HG03460 (cell line): ENCODE data around the gene NMB.
"Not testable (repeated sequence)": the region's sequence is repeated elsewhere in the genome, so short reads cannot be mapped to it uniquely, and the experiment has no call there.

Experiments used
- ATAC-seq: cut with Tn5 transposase; IDR thresholded peaks from one replicate; pipeline ENCODE4 v1.9.1; 2021; ENCODE audit not compliant: unreplicated experiment

The NMB gene

GRCh38 chr15:84656972-84657371, 1.0 kb downstream of the NMB start:
- ATAC-seq: no peak

- ATAC-seq: peak; percentile 42
Observed at GRCh38 chr15:84654689-84655453, 3.1 kb downstream of the NMB start.

DNA sequence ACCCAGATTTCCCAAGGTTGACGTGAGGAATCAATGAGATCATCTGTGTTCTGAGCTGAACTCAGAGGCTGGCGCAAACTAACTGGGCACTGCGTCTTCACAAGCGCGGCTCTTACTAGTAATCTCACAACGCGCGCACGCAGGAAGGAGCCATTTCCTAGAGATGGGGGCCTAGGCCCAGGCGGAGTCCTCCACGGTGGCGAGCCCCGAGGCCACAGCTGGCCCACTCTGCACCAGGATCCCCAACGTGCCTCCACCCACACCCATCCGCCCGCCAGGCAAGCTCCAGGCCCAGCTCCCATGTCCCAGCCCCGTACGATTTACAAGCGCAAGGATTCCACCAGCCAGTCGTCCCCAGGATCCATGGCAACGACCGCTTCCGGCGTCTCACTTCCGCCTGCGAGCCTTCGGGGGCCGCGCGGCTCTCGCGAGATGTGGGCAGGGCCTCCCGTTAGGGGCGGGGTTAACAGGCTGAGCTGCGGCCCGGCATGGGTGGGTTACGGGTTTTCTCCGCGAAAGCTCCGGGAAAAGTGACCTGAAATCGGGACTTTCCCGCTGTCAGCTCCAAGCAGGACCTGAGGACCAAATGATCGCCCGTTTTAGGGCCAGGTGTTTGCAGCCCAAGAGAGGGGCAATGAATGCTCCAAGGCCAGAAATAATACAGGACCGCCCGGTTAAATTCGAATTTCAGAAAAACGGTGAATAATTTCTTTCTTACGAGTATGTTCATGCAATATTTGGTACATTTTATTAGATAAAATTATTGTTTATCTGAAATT, 3.9 kb downstream of the NMB start, which contains the start of gene WDR73:
Gene WDR73, minus strand, starts transcription at position 374 of the 779 bp plus-strand sequence. Its CDS starts 9 bp downstream, at position 365.
- peak; percentile 82 for ATAC-seq

GRCh38 chr15:84653584-84653909, 4.5 kb downstream of the NMB start:
- ATAC-seq: no peak

- no peak for ATAC-seq
Observed at GRCh38 chr15:84649706-84650105, 8.3 kb downstream of the NMB start.

DNA sequence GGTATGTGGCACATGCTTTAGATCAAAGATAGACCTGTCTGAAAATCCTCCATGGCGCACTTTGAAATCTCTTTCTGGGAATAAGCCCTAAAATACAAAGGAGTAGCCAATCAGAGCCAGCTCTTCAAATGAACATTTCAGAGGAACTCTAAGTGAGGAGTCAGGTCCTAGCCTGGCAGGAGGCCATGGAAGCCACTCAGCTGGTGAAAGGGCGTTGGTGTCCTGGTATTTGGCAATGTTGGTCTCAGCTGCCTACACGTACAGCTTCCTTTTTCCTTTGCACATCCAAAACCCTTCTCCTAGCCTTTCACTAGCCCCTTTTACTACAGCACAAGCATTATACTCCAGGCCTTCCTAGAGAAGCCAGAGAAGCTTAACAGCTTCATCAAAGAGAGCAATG, 9.5 kb downstream of the NMB start:
- ATAC-seq: no peak

- no peak for ATAC-seq
Observed at GRCh38 chr15:84647726-84648125, 10.3 kb downstream of the NMB start.

DNA sequence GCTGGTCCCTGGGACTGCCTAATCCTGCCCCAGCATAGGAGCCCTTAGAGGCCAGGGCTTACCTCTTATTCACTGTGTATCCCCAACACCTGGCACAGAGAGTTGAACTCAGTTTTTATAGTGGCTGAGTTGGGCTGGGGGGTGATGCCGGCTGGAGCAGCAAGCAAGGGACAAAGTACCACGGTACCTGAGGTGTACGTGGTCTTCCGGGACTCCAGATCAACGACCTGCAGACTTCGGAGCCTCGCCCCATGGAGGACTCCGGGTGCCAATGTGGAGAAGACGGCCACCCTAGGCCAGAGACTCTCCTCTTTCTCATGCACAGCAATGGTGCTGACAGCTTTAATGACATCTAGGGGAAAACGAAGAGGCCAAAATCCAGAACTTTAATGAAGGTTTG, 12.0 kb downstream of the NMB start:
- no peak for ATAC-seq

GRCh38 chr15:84645496-84645895, 12.5 kb downstream of the NMB start:
- no peak for ATAC-seq

GRCh38 chr15:84643838-84644237, 14.2 kb downstream of the NMB start:
- ATAC-seq: no peak

DNA sequence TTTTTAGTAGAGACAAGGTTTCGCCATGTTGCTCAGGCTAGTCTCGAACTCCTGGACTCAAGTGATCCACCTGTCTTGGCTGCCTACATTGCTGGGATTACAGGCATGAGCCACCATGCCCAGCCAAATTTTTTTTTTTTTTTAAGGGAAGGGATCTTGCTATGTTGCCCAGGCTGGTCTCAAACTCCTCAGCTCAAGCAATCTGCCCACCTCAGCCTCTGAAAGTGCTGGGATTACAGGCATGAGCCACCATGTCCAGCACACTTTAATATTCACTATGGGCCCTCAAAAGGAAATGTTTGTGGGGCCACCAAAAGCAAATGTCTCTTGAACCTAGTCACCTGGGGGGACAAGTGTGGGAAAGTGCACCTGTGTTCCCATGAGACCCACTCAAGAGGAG, 15.4 kb downstream of the NMB start:
- not testable (repeated sequence) for ATAC-seq

DNA sequence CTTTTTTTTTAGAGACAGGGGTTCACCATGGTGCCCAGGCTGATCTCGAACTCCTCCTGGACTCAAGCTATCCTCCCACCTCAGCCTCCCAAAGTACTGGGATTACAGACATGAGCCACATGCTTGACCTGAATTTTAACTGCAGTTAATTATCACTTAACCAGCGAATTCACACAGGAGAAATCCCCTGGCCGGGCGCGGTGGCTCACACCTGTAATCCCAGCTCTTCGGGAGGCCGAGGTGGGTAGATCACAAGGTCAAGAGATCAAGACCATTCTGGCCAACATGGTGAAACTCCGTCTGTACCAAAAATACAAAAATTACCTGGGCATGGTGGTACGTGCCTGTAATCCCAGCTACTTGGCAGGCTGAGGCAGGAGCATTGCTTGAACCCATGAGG, 16.1 kb downstream of the NMB start:
- not testable (repeated sequence) for ATAC-seq

DNA sequence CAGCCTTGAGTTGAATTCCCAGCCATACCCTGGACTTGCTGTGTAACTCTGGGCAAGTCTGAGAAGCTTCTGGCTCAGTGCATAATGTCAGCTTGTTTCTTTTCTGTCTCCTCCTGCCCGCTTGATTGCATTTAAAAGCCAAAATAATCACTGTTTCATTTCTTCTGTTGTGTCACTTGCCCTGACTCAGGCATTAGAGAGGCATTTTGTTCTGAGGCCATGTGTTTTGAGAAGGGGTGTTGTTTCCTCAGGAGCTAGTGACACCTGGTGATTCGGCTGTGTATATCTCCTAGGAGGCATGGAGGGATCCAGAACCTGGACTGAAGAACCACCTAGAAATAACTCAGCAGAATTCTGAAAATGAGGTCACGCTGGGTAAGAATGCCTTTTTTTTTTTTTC, 19.9 kb downstream of the NMB start:
- ATAC-seq: no peak

- no peak for ATAC-seq
Observed at GRCh38 chr15:84634228-84634837, 23.7 kb downstream of the NMB start.

DNA sequence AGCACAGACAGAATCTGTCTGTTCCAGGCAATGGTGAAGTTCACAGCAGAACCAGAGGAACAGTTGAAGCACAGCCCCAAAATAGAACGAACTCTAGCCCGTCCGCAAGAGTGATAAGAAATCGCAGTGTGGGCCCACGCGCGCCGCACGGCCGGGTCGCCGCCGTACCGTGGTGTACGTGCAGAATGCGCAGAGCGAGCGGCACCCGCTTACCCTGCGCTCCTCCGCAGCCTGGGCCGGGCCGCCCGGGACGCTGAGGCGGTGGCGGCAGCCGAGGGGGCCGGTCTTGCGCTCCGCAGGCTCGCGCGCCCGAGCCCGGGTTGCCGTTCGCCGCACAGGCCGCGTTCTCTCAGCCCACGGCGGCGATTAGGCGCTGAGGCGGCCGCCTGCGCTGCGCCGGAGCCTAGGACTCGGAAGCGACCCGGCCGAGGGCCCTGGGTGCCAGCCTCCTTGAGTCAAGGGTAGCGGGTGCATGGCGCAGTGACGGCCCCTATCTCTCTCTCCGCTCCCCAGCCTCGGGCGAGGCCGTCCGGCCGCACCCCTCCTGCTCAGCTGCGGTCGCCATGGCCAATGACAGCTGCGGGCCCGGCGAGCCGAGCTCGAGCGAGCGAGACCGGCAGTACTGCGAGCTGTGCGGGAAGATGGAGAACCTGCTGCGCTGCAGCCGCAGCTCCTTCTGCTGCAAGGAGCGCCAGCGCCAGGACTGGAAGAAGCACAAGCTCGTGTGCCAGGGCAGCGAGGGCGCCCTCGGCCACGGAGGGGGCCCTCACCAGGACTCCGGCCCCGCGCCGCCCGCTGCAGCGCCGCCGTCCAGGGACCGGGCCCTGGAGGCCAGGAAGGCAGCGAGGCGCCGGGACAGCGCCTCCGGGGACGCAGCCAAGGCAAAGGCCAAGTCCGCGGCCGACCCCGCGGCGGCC, 24.4 kb downstream of the NMB start:
- peak; percentile 37 for ATAC-seq

GRCh38 chr15:84631706-84632272, 26.2 kb downstream of the NMB start:
- no peak for ATAC-seq

DNA sequence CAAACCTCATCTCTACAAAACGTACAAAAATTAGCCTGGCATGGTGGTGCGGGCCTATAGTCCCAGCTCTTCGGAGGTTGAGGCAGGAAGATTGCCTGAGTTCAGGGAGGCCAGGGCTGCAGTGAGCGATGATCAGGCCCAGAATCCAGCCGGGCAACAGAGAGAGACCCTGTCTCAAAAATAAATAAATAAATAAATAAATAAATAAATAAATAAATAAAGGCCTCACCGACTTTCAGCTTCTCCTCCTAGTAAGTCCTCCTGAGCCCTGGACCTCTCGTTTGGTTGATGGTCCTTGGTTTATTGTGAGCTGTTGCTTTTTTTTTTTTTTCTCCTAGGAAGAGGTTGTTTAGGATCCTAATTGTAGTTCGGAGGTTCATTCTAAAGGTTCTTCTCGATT, 29.0 kb downstream of the NMB start:
- no peak for ATAC-seq

DNA sequence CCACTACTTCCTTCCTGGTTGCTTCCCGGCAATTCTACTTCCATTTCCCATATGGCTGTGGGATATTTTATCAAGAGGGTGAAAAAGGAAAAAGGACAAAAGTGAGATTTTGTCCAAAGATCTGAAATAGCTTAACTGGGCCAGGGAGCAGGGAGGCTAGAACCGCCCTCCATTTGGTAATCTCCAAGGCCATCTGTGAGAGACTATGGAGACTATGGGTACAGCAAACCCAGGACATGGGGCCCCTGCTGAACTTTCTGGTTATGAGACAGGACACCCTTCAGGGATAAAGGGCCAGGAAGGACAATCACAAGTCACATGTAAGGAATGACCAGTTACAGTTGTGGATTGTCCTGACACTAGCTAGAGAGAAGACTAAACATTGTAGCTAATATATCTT, 32.9 kb downstream of the NMB start:
- no peak for ATAC-seq

DNA sequence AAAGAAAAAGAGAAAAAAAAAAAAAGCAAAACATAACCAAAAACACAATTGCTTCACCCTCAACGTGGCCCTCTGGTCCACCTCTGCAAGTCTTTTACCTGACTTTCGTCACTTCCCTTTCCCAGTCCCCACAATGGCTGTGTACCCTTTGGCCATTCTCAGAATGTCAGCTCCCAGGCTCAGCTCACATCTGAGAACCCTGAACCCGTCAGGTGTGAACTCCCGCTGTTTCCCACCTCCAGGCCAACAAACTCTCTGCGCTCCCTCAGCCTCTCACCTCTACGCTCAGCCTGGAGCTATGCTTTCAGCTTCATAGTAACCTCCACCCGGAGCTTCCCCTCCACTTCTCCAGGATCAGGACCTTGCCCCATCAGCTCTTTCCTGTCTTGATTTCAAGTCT, 33.6 kb downstream of the NMB start:
- ATAC-seq: no peak

DNA sequence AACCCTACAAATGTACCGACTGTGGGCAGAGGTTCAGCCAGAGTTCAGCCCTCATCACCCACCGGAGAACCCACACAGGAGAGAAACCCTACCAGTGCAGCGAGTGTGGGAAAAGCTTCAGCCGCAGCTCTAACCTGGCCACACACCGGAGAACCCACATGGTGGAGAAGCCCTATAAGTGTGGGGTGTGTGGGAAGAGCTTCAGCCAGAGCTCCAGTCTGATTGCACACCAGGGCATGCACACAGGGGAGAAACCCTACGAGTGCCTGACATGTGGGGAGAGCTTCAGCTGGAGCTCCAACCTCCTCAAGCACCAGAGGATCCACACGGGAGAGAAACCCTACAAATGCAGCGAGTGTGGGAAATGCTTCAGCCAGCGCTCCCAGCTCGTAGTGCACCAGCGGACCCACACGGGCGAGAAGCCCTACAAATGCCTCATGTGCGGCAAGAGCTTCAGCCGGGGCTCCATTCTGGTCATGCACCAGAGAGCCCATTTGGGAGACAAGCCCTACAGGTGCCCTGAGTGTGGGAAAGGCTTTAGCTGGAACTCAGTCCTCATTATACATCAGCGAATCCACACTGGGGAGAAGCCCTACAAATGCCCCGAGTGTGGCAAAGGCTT, 36.5 kb downstream of the NMB start:
- ATAC-seq: no peak
